Measurements from ENCODE around the gene DHX9. TPM values are rescaled to one million over a fixed set of nuclear protein-coding genes. Genes with fewer than 3 reads are reported as not detected.
"Not testable (repeated sequence)": the region's sequence is repeated elsewhere in the genome, so short reads cannot be mapped to it uniquely, and the experiment has no call there.

DHX9 gene
- total RNA-seq, 1 experiment from 2014 or later, result 131 TPM

- no peaks in the 10 kb centered on the region; the same call in 1 of the 2 replicates for H3K9me3 ChIP-seq (ENCODE audit: insufficient read depth, low read depth)
- no peak for DNase-seq
- no peaks in the 10 kb centered on the region for H3K27me3 ChIP-seq (ENCODE audit: insufficient read depth, low read depth)
- CTCF ChIA-PET, result no interaction called here
- H3K9me2 ChIP-seq (ENCODE audit: insufficient read depth), result no peaks in the 10 kb centered on the region
- no TSS peak for BruUV-seq (replicated peaks)
- H3K4me1 ChIP-seq (replicated peaks; ENCODE audit: insufficient read depth), result peaks cover 13% of the 10 kb centered on the region
- peaks cover 7% of the 10 kb centered on the region for H3F3A ChIP-seq (ENCODE audit: insufficient read depth, low read depth)
- no peak overlapping the region for H3K4me2 ChIP-seq
- no peaks in the 10 kb centered on the region for H4K20me1 ChIP-seq (ENCODE audit: insufficient read depth)
- H3K79me2 ChIP-seq (ENCODE audit: low read depth), result no peaks in the 10 kb centered on the region
- no peak for TF ChIP-seq EZH2 (IDR thresholded peaks at IDR 0.05; ENCODE audit: low read depth)
- TF ChIP-seq, protein P1, sequence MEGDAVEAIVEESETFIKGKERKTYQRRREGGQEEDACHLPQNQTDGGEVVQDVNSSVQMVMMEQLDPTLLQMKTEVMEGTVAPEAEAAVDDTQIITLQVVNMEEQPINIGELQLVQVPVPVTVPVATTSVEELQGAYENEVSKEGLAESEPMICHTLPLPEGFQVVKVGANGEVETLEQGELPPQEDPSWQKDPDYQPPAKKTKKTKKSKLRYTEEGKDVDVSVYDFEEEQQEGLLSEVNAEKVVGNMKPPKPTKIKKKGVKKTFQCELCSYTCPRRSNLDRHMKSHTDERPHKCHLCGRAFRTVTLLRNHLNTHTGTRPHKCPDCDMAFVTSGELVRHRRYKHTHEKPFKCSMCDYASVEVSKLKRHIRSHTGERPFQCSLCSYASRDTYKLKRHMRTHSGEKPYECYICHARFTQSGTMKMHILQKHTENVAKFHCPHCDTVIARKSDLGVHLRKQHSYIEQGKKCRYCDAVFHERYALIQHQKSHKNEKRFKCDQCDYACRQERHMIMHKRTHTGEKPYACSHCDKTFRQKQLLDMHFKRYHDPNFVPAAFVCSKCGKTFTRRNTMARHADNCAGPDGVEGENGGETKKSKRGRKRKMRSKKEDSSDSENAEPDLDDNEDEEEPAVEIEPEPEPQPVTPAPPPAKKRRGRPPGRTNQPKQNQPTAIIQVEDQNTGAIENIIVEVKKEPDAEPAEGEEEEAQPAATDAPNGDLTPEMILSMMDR (conservative IDR thresholded peaks at IDR 0.05), result no peak
- no peaks in the 10 kb centered on the region for H3K36me3 ChIP-seq (ENCODE audit: low read depth)
- H3K27ac ChIP-seq, result no peak overlapping the region
- POLR2A ChIA-PET (ENCODE audit: unreplicated experiment), result no interaction called here
- no peak overlapping the region for H3K4me3 ChIP-seq
- intact Hi-C loops (cut with micrococcal nuclease; ENCODE audit: unreplicated experiment), result loop anchor here (10.0 kb wide), 2 partner anchors 197 to 727 kb away; no protein-coding TSS in a partner anchor
- no peak overlapping the region for H2AFZ ChIP-seq
Measured at GRCh38 chr1:182897696-182898095, 58.5 kb downstream of the DHX9 start.

GRCh38 chr1:182901946-182902345 lies 62.8 kb downstream of the DHX9 start:
- H4K20me1 ChIP-seq (ENCODE audit: insufficient read depth); H3F3A ChIP-seq (ENCODE audit: insufficient read depth, low read depth); H2AFZ ChIP-seq; intact Hi-C loops (cut with micrococcal nuclease; ENCODE audit: unreplicated experiment); H3K27ac ChIP-seq; BruUV-seq (replicated peaks); H3K9me3 ChIP-seq (ENCODE audit: insufficient read depth, low read depth); POLR2A ChIA-PET (ENCODE audit: unreplicated experiment); DNase-seq; CTCF ChIA-PET; H3K36me3 ChIP-seq (ENCODE audit: low read depth); H3K27me3 ChIP-seq (ENCODE audit: insufficient read depth, low read depth); H3K4me2 ChIP-seq; H3K4me3 ChIP-seq; H3K9me2 ChIP-seq (ENCODE audit: insufficient read depth); H3K79me2 ChIP-seq (ENCODE audit: low read depth); H3K4me1 ChIP-seq (replicated peaks; ENCODE audit: insufficient read depth): not testable (repeated sequence)

DNA sequence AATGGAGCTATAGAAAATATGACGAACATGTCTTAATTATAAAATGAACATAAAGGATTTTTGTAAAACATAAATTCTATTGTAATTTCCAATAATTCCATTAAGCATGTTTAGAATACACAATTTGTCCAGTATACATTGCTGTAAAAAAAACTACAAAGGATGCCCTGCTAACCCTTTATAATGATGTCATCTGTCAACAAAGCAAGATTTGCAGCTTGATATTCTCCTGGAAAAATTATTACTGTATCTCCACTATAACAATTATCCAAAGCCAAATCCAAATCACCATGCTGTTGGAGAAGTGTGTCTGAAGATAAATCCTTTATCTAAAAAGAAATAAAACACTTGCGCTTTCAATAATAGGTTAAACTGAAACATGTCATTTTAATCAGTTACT lies 66.2 kb downstream of the DHX9 start:
- no peak for DNase-seq
- POLR2A ChIA-PET (ENCODE audit: unreplicated experiment), result interaction anchor here (0.6 to 0.7 kb wide), 2 partner anchors 247 to 724 kb away, joined by 4 read pairs; no protein-coding TSS in a partner anchor
- CTCF ChIA-PET, result no interaction called here
- Histone ChIP-seq H3K36me3 (ENCODE audit: low read depth) (no peaks in the 10 kb centered on the region), H3F3A (ENCODE audit: insufficient read depth, low read depth) (no peaks in the 10 kb centered on the region), H4K20me1 (ENCODE audit: insufficient read depth) (no peaks in the 10 kb centered on the region), H2AFZ (no peak overlapping the region), H3K4me2 (no peak overlapping the region), H3K27me3 (ENCODE audit: insufficient read depth, low read depth) (no peaks in the 10 kb centered on the region), H3K9me3 (ENCODE audit: insufficient read depth, low read depth) (no peaks in the 10 kb centered on the region), H3K4me1 (replicated peaks; ENCODE audit: insufficient read depth) (no peaks in the 10 kb centered on the region), H3K27ac (no peak overlapping the region), H3K79me2 (ENCODE audit: low read depth) (no peaks in the 10 kb centered on the region), H3K9me2 (ENCODE audit: insufficient read depth) (no peaks in the 10 kb centered on the region), H3K4me3 (no peak overlapping the region)
- intact Hi-C loops (cut with micrococcal nuclease; ENCODE audit: unreplicated experiment), result no loop called here
- BruUV-seq (replicated peaks), result no TSS peak
- TF ChIP-seq EZH2 (IDR thresholded peaks at IDR 0.05; ENCODE audit: low read depth), result no peak
- TF ChIP-seq, protein P1 (conservative IDR thresholded peaks at IDR 0.05), result no peak

DNA sequence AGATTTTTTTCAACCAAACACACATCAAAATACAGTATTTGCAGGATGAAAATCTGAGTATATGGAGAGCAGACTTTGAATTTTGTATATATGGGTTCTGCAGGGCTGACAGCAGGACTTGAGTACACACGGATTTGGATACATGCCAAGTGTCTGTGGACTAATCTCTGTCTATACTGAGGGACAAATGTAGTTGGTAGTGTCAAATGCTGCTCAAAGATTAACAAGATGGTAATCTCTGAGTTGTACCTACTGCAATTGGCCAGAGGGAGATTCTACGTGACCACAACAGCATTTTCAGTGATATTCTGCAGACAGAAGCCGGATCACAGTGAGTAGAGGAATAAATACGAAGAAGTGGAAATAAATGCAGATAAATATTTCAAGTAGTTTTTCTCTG lies 70.4 kb downstream of the DHX9 start:
- H4K20me1 ChIP-seq (ENCODE audit: insufficient read depth), result no peaks in the 10 kb centered on the region
- no peaks in the 10 kb centered on the region for H3K36me3 ChIP-seq (ENCODE audit: low read depth)
- no peaks in the 10 kb centered on the region for H3K9me2 ChIP-seq (ENCODE audit: insufficient read depth)
- H3K9me3 ChIP-seq (ENCODE audit: insufficient read depth, low read depth), result peaks cover 8% of the 10 kb centered on the region; the same call in 1 of the 2 replicates
- no peaks in the 10 kb centered on the region for H3F3A ChIP-seq (ENCODE audit: insufficient read depth, low read depth)
- no peak overlapping the region for H2AFZ ChIP-seq
- DNase-seq, result no peak
- no TSS peak for BruUV-seq (replicated peaks)
- H3K27me3 ChIP-seq (ENCODE audit: insufficient read depth, low read depth), result no peaks in the 10 kb centered on the region
- no peak overlapping the region for H3K27ac ChIP-seq
- CTCF ChIA-PET, result interaction anchor here (0.6 kb wide), 1 partner anchor 573 kb away, joined by 3 read pairs; no protein-coding TSS in a partner anchor
- TF ChIP-seq, protein P1 (conservative IDR thresholded peaks at IDR 0.05), result no peak
- no peak for TF ChIP-seq EZH2 (IDR thresholded peaks at IDR 0.05; ENCODE audit: low read depth)
- H3K79me2 ChIP-seq (ENCODE audit: low read depth), result no peaks in the 10 kb centered on the region
- no peak overlapping the region for H3K4me3 ChIP-seq
- POLR2A ChIA-PET (ENCODE audit: unreplicated experiment), result no interaction called here
- no peaks in the 10 kb centered on the region for H3K4me1 ChIP-seq (replicated peaks; ENCODE audit: insufficient read depth)
- intact Hi-C loops (cut with micrococcal nuclease; ENCODE audit: unreplicated experiment), result loop anchor here (2.0 kb wide), 1 partner anchor 27 kb away; no protein-coding TSS in a partner anchor
- no peak overlapping the region for H3K4me2 ChIP-seq
